ENCODE measurements around the gene KIF12.

GRCh38 chr9:114071197-114071795 lies 27.8 kb downstream of the KIF12 start:
- TF ChIP-seq MAFK (IDR thresholded peaks at IDR 0.05; ENCODE audit: low read depth, low read length) (no peak), POLR2A (IDR thresholded peaks at IDR 0.05; ENCODE audit: control extremely low read depth in 1 of 2, low read depth in 2 of 2, low read length in 2 of 2) (no peak), CTCF (IDR thresholded peaks at IDR 0.05; ENCODE audit: control extremely low read depth in 1 of 3, insufficient read depth in 1 of 3, low read depth in 1 of 3, low read length in 3 of 3) (no peak), GTF2F1 (IDR thresholded peaks at IDR 0.05; ENCODE audit: borderline replicate concordance, low read depth, low read length) (no peak), EZH2 (IDR thresholded peaks at IDR 0.05; ENCODE audit: low read depth, low read length, severe bottlenecking) (no peak), BRCA1 (IDR thresholded peaks at IDR 0.05; ENCODE audit: low read depth, low read length) (no peak), NANOG (IDR thresholded peaks at IDR 0.05; ENCODE audit: insufficient read depth, low read depth, low read length, poor library complexity, severe bottlenecking) (no peak), YY1 (IDR thresholded peaks at IDR 0.05; ENCODE audit: low read depth, low read length) (no peak), ATF2 (IDR thresholded peaks at IDR 0.05; ENCODE audit: low read length) (no peak), CEBPB (IDR thresholded peaks at IDR 0.05; ENCODE audit: low read depth, low read length) (no peak)
- TF ChIP-seq, protein P1, sequence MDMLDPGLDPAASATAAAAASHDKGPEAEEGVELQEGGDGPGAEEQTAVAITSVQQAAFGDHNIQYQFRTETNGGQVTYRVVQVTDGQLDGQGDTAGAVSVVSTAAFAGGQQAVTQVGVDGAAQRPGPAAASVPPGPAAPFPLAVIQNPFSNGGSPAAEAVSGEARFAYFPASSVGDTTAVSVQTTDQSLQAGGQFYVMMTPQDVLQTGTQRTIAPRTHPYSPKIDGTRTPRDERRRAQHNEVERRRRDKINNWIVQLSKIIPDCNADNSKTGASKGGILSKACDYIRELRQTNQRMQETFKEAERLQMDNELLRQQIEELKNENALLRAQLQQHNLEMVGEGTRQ (IDR thresholded peaks at IDR 0.05; ENCODE audit: low read length) = no peak

Measured in H1 (cell line).